ENCODE results near the gene PHYKPL.

PHYKPL gene

DNA sequence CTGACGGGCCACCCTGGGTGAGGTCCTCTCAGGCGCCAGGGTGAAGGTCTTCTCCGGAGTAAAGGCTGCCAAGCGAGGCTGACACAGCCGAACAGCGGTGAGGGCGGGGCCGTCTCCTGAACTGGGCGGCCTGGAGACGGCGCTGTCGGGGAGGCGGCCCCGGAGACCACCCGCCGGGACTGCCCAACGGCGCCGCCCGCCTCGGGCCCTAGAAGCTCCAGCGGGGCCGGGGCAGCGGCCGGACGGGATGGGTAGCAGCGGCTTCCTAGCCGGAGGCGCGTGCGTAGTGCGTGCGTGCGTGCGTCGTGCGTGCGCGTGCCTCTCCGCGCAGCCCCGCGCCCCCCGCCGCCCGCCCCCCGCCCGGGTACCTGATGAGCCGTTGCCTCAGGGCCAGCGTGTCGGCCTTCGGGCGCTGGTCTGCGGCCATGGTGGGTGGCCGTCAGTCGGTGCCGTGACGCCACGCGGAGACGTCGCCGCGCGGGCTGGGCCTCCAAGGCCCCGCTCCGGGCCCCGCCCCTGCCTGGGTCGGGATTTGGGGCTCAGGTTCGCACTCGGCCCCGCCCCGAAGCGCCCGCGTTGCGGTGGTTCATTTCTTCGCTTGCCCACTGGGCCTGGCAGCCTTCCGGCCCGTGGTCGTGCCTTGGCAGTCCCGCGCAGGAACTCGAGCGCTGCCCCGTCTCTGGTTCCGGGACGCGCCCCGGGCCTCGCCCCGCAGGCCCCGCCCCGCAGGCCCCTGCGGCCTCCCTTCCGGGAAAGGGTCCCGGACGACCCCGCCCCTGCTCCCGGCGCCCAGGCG lies at the start of gene PHYKPL:
TSS of gene PHYKPL (minus strand) at position 679 of the 796 bp plus-strand sequence. CDS start at position 427, 252 bp downstream.
- DNase-seq (ENCODE audit: low read depth in 2 of 2) = peak; percentile 37 to 63

DNA sequence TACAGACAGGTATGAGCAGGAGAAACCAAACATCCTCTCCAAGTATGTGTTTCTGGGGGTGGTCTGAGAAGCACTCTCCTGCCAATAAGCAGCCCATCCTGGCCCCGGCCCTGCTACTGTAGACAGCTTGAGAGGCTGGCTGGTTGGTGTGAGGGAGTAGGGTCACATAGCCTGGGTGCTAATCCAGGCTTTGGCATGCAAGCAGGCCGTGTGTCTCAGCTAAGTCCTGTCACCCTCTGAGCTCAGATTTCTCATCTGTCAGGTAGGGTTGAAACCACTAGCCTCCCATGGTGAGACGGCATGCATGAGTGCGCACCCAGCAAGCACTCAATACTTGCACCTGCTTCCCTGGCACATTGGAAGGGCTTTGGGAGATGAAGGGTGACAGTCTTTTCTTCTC lies 49.8 kb upstream of the PHYKPL start:
- DNase-seq (ENCODE audit: low read depth in 2 of 2) = no peak

- DNase-seq (ENCODE audit: low read depth in 2 of 2) = no peak
Observed at GRCh38 chr5:178281331-178281730, 48.7 kb upstream of the PHYKPL start.

DNA sequence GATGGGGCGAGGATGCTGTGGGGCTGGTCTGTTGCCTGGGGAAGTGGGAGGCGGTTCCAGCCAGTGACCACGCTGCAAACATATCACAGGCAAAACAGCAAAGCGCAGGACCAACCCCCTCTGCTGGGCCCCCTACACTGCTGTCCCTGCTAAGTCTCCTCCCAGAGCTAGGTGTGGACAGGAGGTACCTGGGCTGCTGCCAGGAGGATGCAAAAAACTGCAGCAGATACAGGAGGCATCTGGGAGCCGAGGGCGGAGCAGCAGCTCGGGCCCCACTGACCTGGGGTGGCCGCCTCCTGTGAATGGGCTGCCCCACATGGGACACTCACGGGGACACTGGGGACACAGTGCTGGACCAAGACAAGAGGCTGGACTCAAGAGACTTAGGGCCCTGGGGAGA lies 48.0 kb upstream of the PHYKPL start:
- no peak for DNase-seq (ENCODE audit: low read depth in 2 of 2)

DNA sequence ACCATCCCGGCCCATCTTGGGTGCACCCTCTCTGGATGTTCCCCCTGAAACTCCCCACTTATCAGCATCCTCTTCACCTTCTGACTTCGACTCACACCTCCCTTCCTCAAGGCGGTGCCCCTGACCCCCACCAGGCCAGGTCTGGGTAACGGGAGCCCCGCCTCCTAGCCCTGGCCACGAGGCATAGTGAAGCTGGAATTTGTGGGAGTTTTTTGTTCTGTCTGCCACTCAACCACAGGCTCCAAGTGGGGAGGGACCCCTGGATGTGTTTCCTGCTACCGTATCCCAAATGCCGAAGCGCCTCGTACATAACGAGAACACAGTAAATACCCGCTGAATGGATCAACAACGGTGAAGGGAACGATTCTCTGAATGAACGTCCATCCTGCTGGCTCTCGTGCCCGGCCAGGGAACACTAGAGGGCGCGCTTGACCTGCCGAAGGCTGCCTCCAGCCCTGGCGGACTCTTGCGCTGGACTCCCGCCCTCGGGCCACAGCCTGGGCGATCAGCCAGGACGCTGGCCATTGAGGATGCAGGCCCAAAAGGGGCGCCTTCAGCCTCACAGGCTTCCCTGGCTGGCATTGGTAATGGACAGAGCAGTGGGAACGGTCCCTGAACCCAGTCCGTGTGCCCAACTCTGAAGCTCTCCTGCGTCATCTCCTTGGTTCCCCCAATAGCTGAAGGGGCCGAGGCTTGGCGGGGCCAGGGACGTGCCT lies 47.3 kb upstream of the PHYKPL start:
- peak; percentile 16 to 57 for DNase-seq (ENCODE audit: low read depth in 2 of 2)

DNA sequence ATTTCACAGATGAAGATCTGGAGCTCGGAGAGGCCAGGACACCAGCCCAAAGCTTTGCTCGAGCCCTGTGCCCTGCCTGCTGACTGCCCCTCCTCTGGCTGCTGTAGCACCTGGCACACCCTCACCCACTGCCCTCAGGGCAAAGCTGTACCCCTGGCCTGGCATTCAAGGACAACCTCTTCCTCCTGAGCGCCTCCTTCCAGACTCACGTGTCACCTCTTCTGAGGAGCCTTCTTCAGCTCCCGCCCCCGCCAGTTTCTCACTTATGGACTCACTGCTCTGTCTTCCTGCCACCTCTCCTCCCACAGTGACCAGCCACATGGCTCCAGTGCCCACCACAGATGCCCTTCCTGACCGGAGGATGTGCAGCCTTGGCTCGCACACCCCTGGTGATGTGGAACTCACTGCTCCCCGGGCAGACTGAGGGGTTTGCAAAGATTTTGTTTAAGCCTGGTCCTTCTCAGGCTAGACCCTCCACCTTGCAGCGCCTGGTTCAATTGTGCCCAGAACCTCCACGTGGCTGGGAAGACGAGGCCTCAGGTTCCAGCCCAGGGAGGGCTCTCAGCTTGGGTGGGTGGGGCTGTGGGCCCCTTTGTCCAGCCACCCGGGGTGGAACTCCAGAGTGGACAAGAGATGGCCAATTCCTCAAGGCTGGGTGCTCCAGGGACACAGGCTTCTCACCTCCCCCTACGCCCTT lies 46.6 kb upstream of the PHYKPL start:
- no peak for DNase-seq (ENCODE audit: low read depth in 2 of 2)

GRCh38 chr5:178278358-178279023 lies 45.9 kb upstream of the PHYKPL start:
- no peak for DNase-seq (ENCODE audit: low read depth in 2 of 2)

DNA sequence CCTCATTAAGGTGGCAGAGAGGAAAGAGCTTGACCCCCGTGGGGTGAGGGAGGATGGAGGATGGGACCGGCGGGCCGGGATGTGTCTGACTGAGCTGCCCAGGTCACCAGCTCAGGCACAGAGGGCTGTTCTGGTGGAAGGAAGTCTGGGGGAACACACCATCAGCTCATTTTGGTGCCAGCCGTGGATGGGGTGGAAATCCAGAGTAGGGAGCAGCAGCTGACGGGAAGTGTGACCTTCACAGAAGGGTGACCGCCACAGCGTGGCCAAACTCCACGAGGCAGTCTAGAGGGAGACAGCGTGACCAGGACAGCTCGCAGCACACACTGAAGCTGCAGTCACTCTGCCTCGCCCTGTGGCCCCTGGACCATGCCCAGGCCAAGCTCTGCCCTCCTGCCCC lies 45.3 kb upstream of the PHYKPL start:
- no peak for DNase-seq (ENCODE audit: low read depth in 2 of 2)

GRCh38 chr5:178277346-178277745 lies 44.7 kb upstream of the PHYKPL start:
- no peak for DNase-seq (ENCODE audit: low read depth in 2 of 2)

DNA sequence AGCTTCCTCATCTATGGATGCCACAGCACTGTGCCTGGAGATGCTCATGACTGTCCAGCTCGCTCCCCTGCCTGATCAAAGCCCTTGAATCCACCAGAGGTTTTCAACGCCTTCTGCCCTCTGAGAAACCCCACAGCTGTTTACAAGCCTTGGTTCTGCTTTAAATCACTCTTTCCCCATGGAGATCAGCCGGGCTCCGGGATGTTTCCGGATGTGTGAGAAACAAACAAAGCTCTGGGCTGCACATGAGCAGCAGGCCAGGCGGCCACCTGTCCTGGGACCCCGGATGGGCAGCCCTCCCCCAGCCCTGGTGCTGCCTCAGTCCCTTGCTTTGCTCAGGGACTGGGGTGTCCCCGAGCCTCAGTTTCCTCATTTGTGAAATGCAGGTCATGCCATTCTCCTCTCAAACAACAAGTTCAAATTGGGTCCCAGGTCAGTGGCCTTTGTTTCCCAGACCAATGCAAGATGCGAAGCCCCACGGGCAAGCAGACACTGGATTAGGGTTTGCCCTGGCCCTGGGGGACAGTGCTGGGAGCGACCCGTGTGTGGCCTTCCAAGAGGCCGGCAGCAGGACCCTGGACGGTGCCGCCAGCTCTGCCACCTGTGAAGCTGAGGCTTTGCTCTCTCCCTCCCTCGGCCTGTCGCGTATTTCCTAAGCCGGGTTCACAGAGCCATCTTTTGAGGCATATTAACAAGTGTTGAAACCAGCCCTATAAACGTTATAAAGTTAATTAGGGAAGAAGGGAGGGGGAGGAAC lies 42.4 kb upstream of the PHYKPL start:
- no peak for DNase-seq (ENCODE audit: low read depth in 2 of 2)

GRCh38 chr5:178273665-178274541 lies 41.3 kb upstream of the PHYKPL start:
- DNase-seq (ENCODE audit: low read depth in 2 of 2) = no peak

- DNase-seq (ENCODE audit: low read depth in 2 of 2) = no peak
Observed at GRCh38 chr5:178273041-178273440, 40.4 kb upstream of the PHYKPL start.

- DNase-seq (ENCODE audit: low read depth in 2 of 2) = no peak
Observed at GRCh38 chr5:178272591-178272990, 40.0 kb upstream of the PHYKPL start.

- no peak for DNase-seq (ENCODE audit: low read depth in 2 of 2)
Observed at GRCh38 chr5:178271726-178272479, 39.3 kb upstream of the PHYKPL start.

DNA sequence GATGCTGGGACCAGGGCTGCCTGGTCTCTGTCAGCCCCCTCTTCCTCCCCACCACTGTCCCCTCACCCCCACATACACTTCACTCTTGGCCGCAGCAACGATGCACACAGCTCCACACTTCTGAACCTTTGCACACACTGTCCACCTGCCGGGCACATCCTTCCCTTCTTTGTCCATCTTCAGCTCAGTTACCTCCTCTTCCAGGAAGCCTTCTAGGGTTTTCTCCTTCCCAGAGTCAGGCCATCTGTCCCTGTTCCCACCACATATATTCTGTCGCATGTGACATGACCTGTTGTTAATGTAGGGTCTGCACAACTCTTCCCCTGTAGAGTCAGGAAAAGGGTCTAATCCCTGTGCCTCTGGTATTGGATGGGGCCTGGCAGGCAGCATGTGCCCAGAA lies 38.6 kb upstream of the PHYKPL start:
- DNase-seq (ENCODE audit: low read depth in 2 of 2) = no peak

- DNase-seq (ENCODE audit: low read depth in 2 of 2) = no peak
Observed at GRCh38 chr5:178269499-178269898, 36.9 kb upstream of the PHYKPL start.

GRCh38 chr5:178267876-178268275 lies 35.3 kb upstream of the PHYKPL start:
- DNase-seq (ENCODE audit: low read depth in 2 of 2) = no peak

DNA sequence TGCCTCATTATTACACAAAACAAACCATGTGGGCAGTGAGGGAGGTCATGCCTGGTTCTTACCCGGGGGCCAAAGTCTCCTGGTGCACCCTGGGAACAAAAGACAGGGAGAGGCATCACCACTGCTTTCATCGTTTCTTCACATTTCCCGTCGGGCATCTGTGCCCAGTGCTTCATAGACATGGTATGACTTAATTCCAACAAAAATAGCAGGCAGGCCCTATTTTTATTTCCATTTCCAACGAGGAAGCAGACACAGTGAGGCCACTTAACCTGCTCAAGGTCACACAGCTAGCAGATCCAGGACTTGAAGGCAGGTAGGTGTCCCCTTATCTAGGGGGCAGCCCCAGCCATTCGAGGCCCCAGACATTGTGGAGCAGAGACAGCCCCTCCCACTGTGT lies 34.6 kb upstream of the PHYKPL start:
- DNase-seq (ENCODE audit: low read depth in 2 of 2) = no peak

DNA sequence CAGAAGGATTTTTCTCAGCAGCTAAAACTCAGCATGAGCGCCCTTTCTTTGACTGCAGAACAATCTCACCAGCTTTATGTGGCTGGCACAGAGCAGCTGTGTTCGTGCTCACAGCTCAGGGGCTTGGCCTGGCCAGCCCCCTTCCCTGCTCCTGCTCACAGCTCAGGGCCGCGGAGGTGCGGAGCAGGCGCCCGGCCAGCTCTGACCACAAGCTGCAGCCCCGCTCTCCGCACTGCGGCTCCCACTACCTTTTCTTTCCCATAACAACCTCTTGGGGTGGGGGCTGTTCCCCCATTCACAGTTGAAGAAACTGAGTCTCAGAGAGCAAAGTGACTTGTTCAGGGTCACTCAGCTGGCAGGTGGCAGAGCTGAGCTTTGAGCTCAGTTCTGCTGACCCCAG lies 34.0 kb upstream of the PHYKPL start:
- DNase-seq (ENCODE audit: low read depth in 2 of 2) = no peak

DNA sequence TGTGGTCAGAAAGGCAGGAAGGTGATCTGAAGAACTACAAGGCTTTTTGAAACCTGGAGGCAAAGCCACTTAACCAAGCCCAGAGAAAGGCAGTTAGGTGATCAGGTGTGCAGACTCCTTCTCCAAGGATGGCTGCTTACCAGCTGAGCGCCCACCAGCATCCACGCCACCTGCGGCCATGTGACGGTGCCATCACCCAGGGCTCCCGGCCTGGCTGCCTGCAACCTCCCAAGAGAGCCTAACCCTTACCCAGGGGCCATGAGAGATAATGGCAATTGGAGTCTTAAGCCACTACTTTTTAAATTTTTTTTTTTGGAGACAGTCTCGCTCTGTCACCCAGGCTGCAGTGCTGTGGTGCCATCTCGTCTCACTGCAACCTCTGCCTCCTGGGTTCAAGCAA lies 33.1 kb upstream of the PHYKPL start:
- DNase-seq (ENCODE audit: low read depth in 2 of 2) = no peak
